Endodermal cell (in vitro differentiated cells): Measurements from ENCODE around the gene RAP2A. TPM values are rescaled to one million over a fixed set of nuclear protein-coding genes. Genes with fewer than 3 reads are reported as not detected.

Experiments
- DNase-seq: peaks from one replicate; pipeline ENCODE4 v3.0.0-alpha.2; 2017
- H3K27ac ChIP-seq: 2 replicates; pipeline ENCODE4 v1.5.1; 2013; ENCODE audit warnings: mild to moderate bottlenecking, low read depth, low read length, moderate library complexity
- H3K27me3 ChIP-seq: 2 replicates; pipeline ENCODE4 v1.6.1; 2013; ENCODE audit warnings: mild to moderate bottlenecking, low read length, moderate library complexity; ENCODE audit not compliant: insufficient read depth, control insufficient read depth, poor library complexity, severe bottlenecking
- H3K36me3 ChIP-seq: 2 replicates; pipeline ENCODE4 v1.7.0; 2013; ENCODE audit warnings: mild to moderate bottlenecking, low read length, moderate library complexity; ENCODE audit not compliant: control insufficient read depth, insufficient read depth
- H3K4me1 ChIP-seq: one replicate; pipeline ENCODE4 v1.7.0; 2013; ENCODE audit warnings: low read length; ENCODE audit not compliant: control insufficient read depth, insufficient read depth
- H3K4me3 ChIP-seq: 2 replicates; pipeline ENCODE4 v1.5.1; 2013; ENCODE audit warnings: mild to moderate bottlenecking, low read length, moderate library complexity
- H3K9ac ChIP-seq: 2 replicates; pipeline ENCODE4 v1.6.1; 2013; ENCODE audit warnings: mild to moderate bottlenecking, low read length, moderate library complexity; ENCODE audit not compliant: poor library complexity, severe bottlenecking; ENCODE audit errors: extremely low read depth
- H3K9me3 ChIP-seq: 2 replicates; pipeline ENCODE4 v1.6.1; 2013; ENCODE audit warnings: mild to moderate bottlenecking, low read length, moderate library complexity; ENCODE audit not compliant: control insufficient read depth
- H3K27ac Mint-ChIP-seq: 2 replicates; pipeline ENCODE4 v1.8.0; 2020; ENCODE audit warnings: mixed read lengths
- H3K27me3 Mint-ChIP-seq: 2 replicates; pipeline ENCODE4 v1.8.0; 2021; ENCODE audit warnings: mild to moderate bottlenecking, mixed read lengths; ENCODE audit not compliant: insufficient read depth
- H3K36me3 Mint-ChIP-seq: 2 replicates; pipeline ENCODE4 v1.8.0; 2020; ENCODE audit warnings: low read depth, mixed read lengths
- H3K4me1 Mint-ChIP-seq: 2 replicates; pipeline ENCODE4 v1.8.0; 2020; ENCODE audit warnings: mixed read lengths
- H3K4me3 Mint-ChIP-seq: 2 replicates; pipeline ENCODE4 v1.8.0; 2020; ENCODE audit warnings: mild to moderate bottlenecking, moderate library complexity, mixed read lengths
- H3K9me3 Mint-ChIP-seq: 2 replicates; pipeline ENCODE4 v1.8.0; 2020; ENCODE audit warnings: mild to moderate bottlenecking, mixed read lengths
- CTCF ChIP-seq: fragments of 200-600 bp; sonication (generic); conservative IDR thresholded peaks from 2 replicates; pipeline ENCODE4 v1.5.0; 2021; ENCODE audit warnings: antibody characterized with exemption, mild to moderate bottlenecking
- WGBS, 2 experiments: methylation state at CpG; one replicate each; pipeline versions ENCODE4 v1.1.5 to v1.1.7; 2013; ENCODE audit warnings: missing lambda C conversion rate in 2 of 2, mixed read lengths in 1 of 2; ENCODE audit not compliant: insufficient coverage in 1 of 2, insufficient read length in 1 of 2; 5-methylcytosine and 5-hydroxymethylcytosine counted together
- total RNA-seq, 2 donors: library from RNA; stranded (reverse); fragmentation: NEBNext Ultra II Directional in 1 of 2; extraction: Animal tissue kit (Norgen Biotek cat#: 25700) in 1 of 2; gene quantifications; 2 replicates in 1 of 2; 3 replicates in 1 of 2; pipeline ENCODE4 v1.2.1, GENCODE V29; 2021

Gene RAP2A
- total RNA-seq, 2 donors from 2014 or later = 76.7 to 83.9 TPM

DNA sequence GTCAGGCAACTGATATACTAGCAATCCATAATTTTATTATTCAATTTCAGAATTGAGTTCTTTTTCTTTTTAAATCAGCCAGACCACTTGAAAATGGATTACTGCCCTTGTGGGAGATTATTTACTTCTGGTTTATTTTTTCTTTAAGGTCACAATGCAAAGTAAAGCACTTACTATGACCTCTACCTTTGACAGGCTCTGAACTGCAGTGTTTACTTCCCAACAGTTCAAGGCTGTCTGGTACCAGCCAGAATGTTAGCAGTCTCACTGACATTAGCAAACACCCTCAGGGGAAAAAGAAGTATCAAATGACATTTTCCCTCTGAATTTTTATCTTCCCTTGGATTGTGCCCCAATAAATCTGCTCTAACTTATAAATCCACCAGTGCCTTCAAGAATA, 57.5 kb downstream of the RAP2A start:
- Mint-ChIP-seq H3K27ac (no peak overlapping the region), H3K27me3 (peaks cover 7% of the 10 kb centered on the region), H3K36me3 (peaks cover 2% of the 10 kb centered on the region), H3K9me3 (peaks cover 20% of the 10 kb centered on the region), H3K4me3 (no peak overlapping the region), H3K4me1 (peaks cover 8% of the 10 kb centered on the region)
- Histone ChIP-seq H3K4me3 (no peak overlapping the region), H3K36me3 (no peaks in the 10 kb centered on the region), H3K27ac (no peak overlapping the region), H3K4me1 (peaks cover 2% of the 10 kb centered on the region), H3K9ac (no peak overlapping the region), H3K9me3 (peaks cover 21% of the 10 kb centered on the region), H3K27me3 (no peaks in the 10 kb centered on the region)
- no peak for DNase-seq
- no peak for TF ChIP-seq CTCF

- Histone ChIP-seq H3K9me3 (peaks cover 21% of the 10 kb centered on the region), H3K4me1 (peaks cover 7% of the 10 kb centered on the region), H3K9ac (no peak overlapping the region), H3K36me3 (no peaks in the 10 kb centered on the region), H3K4me3 (no peak overlapping the region), H3K27ac (no peak overlapping the region), H3K27me3 (no peaks in the 10 kb centered on the region)
- no peaks in the 10 kb centered on the region for H3K36me3 Mint-ChIP-seq
- H3K27me3 Mint-ChIP-seq = peaks cover 7% of the 10 kb centered on the region
- H3K4me3 Mint-ChIP-seq = no peak overlapping the region
- 96 to 100% methylated on average over 2 of the region's 2 CpGs for WGBS, 2 experiments
- no peak overlapping the region for H3K27ac Mint-ChIP-seq
- H3K9me3 Mint-ChIP-seq = peaks cover 20% of the 10 kb centered on the region
- H3K4me1 Mint-ChIP-seq = peaks cover 12% of the 10 kb centered on the region
- no peak for DNase-seq
- TF ChIP-seq CTCF = no peak
These were observed 58.3 kb downstream of the RAP2A start for GRCh38 chr13:97492257-97492656.

- WGBS, 2 experiments = 96 to 100% methylated on average over 2 of the region's 2 CpGs
- Mint-ChIP-seq H3K9me3 (peaks cover 20% of the 10 kb centered on the region), H3K27me3 (peaks cover 7% of the 10 kb centered on the region), H3K4me3 (no peak overlapping the region), H3K4me1 (peaks cover 12% of the 10 kb centered on the region), H3K27ac (no peak overlapping the region), H3K36me3 (no peaks in the 10 kb centered on the region)
- Histone ChIP-seq H3K9ac (no peak overlapping the region), H3K4me1 (peaks cover 7% of the 10 kb centered on the region), H3K9me3 (peaks cover 21% of the 10 kb centered on the region), H3K4me3 (no peak overlapping the region), H3K27me3 (no peaks in the 10 kb centered on the region), H3K36me3 (no peaks in the 10 kb centered on the region), H3K27ac (no peak overlapping the region)
- TF ChIP-seq CTCF = no peak
- DNase-seq = no peak
These were observed 58.9 kb downstream of the RAP2A start for GRCh38 chr13:97492684-97493371.
